IPS DF 4.7 (cell line): ENCODE results near the gene PIP4K2B.

Experiments used
- DNase-seq: peaks from one replicate; pipeline ENCODE4 v3.0.0-alpha.2; 2013; ENCODE audit warnings: low spot score; ENCODE audit errors: extremely low read depth

Gene PIP4K2B

DNA sequence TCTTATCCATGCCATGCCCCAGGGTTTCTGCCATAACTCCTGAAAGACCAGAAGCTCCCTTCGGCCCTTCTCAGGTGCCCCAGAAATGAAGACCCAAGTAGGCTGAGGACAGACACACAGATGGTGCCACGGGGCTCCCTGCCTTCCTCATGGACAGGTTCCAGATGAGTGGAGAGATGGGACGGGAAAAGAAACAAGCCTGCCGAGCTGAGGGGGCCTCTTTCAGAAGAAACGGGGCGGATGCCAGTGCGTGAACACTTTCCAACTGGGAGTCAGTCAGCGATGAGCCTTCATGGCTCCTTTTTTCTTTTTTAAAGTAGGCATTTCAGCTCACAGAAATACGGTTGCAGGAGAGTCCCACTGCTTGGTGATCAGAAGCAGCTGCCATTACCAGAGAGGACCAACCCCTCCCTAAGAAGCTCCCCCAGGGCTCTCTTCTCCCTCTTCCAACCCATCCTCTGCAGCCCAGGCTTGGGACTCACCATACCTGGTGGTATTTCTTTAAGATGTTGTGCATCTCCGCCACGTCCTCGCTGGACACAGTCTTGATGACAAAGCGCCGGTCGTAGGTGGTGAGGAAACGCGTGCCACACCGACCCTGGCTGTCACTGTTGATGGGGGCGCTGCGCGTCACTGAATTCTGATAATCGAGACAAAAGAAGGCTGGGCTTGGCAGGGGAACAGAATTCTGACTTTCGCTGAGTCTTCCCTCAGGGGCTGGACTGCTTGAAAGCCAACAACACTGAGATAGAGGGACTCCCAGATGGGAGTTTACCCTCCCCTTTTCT, 19.2 kb downstream of the PIP4K2B start:
- no peak for DNase-seq

GRCh38 chr17:38777641-38778250, 21.6 kb downstream of the PIP4K2B start:
- no peak for DNase-seq

DNA sequence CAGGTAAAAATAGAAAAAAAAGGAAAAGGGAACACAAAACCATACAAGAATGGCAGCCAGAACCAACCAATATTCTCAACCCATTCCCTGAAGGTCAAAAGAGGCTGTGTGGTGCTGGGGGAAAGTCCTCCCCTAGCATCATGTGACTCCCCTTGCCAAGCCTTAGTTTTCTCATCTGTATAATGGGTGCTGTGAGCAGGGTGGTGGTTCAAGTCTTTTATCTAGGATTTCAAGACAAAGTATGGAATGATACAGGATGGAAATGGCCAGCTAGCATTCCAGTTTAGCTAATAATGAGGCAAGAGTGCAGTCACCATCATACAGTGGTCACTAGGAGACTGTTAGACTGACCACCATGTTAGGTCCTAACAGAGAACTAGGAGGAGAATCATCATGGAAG, 26.1 kb downstream of the PIP4K2B start:
- DNase-seq: no peak

DNA sequence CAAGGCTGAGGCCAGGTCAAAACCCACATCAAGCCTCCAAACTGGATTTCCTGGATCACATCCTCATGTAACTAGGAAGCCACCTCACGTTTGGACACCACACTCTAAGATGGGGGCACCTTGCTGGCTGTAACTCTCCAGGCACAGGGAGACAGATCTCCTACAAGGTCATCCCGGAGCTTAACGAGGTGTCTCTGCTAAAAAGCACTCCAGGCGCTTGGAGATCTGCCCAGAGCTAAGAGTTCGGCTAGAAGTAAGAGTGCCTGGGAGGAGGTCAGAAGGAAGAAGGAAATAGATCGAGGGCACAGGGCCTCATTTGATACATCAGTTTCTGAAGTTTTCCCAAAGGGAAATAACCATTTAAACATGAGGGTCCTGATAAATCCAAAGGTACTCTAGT, 30.9 kb downstream of the PIP4K2B start:
- DNase-seq: no peak

DNA sequence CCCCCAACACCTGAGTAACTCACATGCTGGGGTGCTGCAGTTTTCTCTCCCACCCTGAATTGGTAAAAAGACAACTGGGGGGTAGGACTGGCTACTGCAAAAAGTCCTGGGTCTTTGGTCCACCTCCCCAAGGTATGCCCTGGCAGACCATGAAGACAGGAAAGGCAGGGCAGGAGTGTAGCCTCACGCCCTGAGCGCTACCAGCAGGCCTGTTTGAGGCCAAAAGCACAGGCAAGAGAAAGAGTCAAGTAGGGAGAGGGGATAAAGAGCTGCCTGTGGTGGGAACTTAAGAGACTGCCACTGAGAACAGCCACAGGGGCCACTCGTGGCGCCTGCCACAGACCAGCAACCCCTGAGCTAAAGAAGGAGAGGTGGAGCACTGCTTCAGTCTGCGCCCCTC, 33.0 kb downstream of the PIP4K2B start:
- DNase-seq: no peak

GRCh38 chr17:38762231-38762630, 37.1 kb downstream of the PIP4K2B start:
- no peak for DNase-seq

GRCh38 chr17:38761612-38762011, 37.7 kb downstream of the PIP4K2B start:
- no peak for DNase-seq

DNA sequence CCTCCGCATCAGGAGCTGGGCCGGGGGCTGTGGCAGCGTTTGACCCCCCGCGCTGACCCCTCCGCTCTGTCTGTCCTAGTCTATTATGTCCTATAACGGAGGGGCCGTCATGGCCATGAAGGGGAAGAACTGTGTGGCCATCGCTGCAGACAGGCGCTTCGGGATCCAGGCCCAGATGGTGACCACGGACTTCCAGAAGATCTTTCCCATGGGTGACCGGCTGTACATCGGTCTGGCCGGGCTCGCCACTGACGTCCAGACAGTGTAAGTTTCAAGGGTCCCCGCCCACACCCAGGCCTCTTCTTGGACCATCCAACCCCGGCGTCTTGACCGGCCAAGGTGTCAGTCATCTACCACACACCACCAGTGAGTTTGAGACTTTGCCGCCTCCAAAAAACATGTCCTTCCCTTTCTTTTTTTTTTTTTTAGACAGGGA, 46.3 kb downstream of the PIP4K2B start:
- no peak for DNase-seq

DNA sequence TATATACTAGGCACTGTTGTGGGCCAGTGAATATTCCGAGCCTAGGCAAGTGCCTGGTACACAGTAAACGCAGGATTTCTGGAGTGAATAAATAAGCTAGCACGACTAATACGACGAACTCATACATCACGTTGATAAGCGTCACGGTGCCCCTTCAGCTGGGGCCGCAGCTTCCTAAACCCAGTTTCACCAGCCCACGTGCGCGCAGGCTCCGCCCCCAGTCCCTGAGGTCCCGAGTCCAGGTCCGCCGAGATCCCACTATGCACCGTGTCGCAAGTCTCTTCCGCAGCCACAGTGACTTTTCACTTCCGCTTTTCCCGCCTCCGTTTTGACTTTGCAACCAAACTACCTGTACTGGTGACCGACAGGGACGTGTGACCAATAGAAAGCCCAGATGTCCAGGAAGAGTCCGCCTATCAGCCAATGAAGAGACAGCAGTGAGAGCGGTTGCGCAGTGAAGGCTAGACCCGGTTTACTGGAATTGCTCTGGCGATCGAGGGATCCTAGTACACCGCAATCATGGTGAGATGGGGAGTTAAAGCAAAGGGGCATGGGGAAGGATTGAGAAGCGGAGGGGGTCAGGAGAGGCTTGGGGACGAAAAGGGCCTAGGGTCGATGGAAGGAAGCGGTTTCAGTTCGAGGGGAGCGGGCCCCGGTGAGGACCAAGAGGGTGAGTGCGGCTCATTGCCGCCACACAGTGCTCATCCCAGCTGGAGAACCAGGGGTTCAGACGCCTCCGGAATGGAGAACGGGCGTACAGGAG, 46.9 kb downstream of the PIP4K2B start, which contains the start of gene PSMB3:
TSS of gene PSMB3 (plus strand) at position 434 of the 763 bp plus-strand sequence. CDS start at position 520, 86 bp downstream.
- peak; percentile 99 for DNase-seq

DNA sequence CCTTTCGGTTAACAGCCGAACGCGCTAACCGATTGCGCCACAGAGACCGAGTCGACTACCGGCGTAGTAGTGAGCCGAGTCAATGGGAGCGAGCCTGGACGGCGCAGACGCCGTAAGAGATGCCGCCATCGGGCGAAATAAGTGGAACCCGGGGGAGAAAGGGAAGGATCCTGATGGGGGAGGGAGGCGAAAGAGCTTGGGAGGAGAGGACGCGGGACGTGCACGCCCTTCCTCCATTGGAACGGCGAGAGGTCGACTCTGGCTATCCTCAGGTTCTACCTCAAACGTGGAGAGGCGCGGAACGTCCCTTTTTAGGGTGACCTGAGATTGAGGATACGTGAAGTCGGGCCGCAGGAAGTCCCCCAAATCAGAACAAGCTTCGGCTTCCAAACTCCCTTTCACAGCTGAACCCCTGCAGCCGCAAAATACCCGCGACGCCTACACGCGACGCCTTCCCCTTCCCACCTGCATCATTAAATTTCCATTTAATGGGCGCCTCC, 47.5 kb downstream of the PIP4K2B start:
- DNase-seq: no peak

DNA sequence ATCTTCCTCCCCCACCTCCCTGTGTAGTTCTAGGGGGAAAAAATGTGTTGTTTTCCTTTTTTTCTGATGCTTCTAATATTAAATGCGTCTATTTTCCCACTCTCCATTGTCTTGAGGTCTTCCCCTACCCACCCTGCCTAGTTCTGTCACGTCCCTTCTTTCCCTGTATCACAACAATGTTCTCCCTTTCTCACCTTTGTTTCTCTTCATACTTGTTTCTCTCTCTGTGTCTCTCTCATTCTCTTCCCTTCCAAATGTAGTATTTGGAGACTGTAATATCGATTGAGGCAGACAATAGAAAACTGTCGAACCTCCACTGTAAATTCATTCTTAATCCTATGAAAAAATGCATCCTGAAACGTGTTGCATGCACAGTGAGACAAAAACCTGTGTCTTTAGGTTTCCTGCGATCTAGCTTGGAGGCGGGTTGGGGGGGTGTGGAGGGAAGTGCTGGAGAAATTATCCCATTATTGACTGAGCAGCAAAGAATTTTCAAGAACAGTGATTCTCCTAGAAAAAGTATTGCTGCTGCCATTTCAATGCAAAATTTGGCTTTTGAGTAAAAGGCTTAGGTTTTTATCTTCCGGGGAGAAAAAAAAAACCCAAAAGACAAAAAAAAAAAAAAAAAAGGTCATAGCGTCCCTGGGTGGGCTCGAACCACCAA, 48.1 kb downstream of the PIP4K2B start:
- DNase-seq: no peak

- no peak for DNase-seq
These were observed 48.8 kb downstream of the PIP4K2B start for GRCh38 chr17:38750312-38751121.

GRCh38 chr17:38750044-38750311, 49.4 kb downstream of the PIP4K2B start:
- DNase-seq: no peak

- no peak for DNase-seq
These were observed 49.9 kb downstream of the PIP4K2B start for GRCh38 chr17:38749223-38750043.

DNA sequence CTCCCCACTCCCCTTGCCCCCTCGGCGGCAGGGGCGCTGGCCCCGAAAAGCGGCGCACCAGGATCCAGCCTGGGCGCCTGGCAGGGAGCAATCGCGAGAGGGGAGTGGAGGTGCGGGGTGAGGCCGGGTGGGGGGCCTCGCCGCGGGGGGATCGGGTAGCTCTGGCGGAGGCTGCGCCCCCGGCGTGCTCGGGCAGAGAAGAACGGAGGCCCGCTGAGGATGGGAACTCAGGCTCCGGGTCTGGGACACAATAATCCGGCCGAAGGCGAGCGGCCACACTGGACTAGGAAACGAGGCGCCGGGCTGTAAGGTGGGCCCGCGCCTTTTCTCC, 50.5 kb downstream of the PIP4K2B start:
- no peak for DNase-seq

GRCh38 chr17:38748149-38748891, 51.0 kb downstream of the PIP4K2B start, which contains the start of gene PCGF2:
TSS of gene PCGF2 (minus strand) at chr17:38748336. CDS start at chr17:38740402, 7,934 bp downstream.
- peak; percentile 89 for DNase-seq

DNA sequence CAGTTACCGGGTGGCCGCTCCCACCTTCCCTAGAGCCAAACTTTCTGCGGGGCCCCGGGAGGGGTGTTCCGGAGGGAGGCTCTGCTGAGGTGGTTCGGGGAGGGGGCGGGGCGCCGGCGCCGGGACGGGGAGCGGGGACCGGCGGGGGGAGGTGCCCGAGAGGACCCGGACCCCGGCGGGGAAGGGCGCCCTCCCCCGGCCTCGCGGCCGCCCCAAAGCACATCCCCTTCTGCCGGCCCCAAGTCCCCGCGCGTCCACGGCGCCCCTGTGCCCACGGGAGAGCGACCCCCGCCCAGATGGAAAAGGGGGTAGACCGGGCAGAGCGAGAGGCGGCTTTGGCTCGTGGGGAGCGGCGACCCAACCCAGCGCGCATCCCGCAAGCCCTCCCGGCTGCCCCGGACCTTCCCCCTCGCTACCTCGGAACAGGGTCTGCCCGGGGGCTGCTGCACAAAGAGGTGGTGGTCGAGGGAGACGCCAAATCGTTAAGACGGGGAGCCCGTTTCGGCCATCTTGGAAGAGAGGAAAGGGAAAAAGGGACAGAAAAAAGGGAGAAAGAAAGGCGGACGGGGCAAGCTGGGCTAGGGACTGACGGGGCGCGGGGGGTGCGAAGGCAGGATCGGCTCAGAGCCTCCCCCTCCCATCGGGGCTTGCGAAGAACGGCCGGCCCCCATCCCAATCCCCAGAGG, 51.8 kb downstream of the PIP4K2B start:
- no peak for DNase-seq

GRCh38 chr17:38746849-38747462, 52.4 kb downstream of the PIP4K2B start:
- DNase-seq: no peak
